ENCODE data around the gene PIP4K2A.

GRCh38 chr10:22579826-22580225, 134.6 kb downstream of the PIP4K2A start:
- TF ChIP-seq TAF1 (IDR thresholded peaks at IDR 0.05; ENCODE audit: low read depth, low read length) = no peak
- no peak for TF ChIP-seq MAX (IDR thresholded peaks at IDR 0.05)
- TF ChIP-seq E2F6 (IDR thresholded peaks at IDR 0.05) = no peak
- no peak for TF ChIP-seq CTCF (IDR thresholded peaks at IDR 0.05; ENCODE audit: control extremely low read depth in 1 of 3, insufficient read depth in 1 of 3, low read depth in 1 of 3, low read length in 3 of 3)
- no peak for TF ChIP-seq POLR2A (IDR thresholded peaks at IDR 0.05; ENCODE audit: control extremely low read depth in 1 of 2, low read depth in 2 of 2, low read length in 2 of 2)
- no peak for TF ChIP-seq GABPA (IDR thresholded peaks at IDR 0.05; ENCODE audit: borderline replicate concordance, insufficient read depth, low read length)
- TF ChIP-seq SP1 (IDR thresholded peaks at IDR 0.05; ENCODE audit: low read depth, low read length) = no peak
- no peak for TF ChIP-seq BACH1 (IDR thresholded peaks at IDR 0.05; ENCODE audit: low read length)
- no peak for TF ChIP-seq POLR2AphosphoS5 (IDR thresholded peaks at IDR 0.05; ENCODE audit: low read depth, low read length)
- no peak for TF ChIP-seq EP300 (IDR thresholded peaks at IDR 0.05; ENCODE audit: borderline replicate concordance in 1 of 2, low read depth in 2 of 2, low read length in 2 of 2)
- no peak for TF ChIP-seq FOSL1 (IDR thresholded peaks at IDR 0.05; ENCODE audit: insufficient read depth, low read depth, low read length)

All from H1 (cell line).